Measurements from ENCODE around the gene RGS5.

DNA sequence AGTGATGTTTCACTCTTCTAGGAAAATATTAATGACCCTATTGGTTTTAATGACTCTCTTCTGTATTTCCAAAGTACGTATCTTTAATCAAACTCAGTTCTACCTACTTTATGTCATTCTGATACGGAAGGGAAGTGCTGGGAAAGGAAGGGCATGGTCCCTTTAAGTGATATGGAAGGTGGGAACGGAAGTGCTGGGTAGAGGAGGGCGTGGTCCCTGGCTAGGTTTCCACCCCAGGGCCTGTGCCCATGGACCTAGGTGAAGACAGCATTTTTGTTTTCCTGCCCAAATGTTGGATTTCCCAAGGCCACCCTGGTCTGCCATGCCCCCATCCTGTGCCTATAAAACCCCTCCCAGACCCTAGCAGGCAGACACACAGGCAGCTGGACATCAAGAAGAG, 109.5 kb downstream of the RGS5 start:
- no peak for TF ChIP-seq GATA3 (IDR thresholded peaks at IDR 0.05; ENCODE audit: low read depth, low read length)
- no peak for TF ChIP-seq GATA2 (IDR thresholded peaks at IDR 0.05; ENCODE audit: low read depth, low read length)

All from SH-SY5Y (cell line).